ENCODE results near the gene SERPINB10. TPM values are rescaled to one million over a fixed set of nuclear protein-coding genes. Genes with fewer than 3 reads are reported as not detected.

Gene SERPINB10
- total RNA-seq, 4 donors from 2014 or later, result 0.26 to 8.4 (median 1.4) TPM; not detected in 1

- Histone ChIP-seq H3K4me1 (peaks cover 0 to 30% (median 5%) of the 10 kb centered on the region in 3 donors), H3K9me3 (no peaks in the 10 kb centered on the region), H3K36me3 (no peaks in the 10 kb centered on the region), H3K27me3 (peaks cover 0 to 8% (median 0%) of the 10 kb centered on the region in 4 donors), H3K4me3 (no peak overlapping the region), H3K27ac (no peak overlapping the region)
- WGBS, 2 donors, result 17 to 42% methylated on average over 1 of the region's 1 CpG
- no peak for DNase-seq
- TF ChIP-seq CTCF (IDR thresholded peaks at IDR 0.05) (no peak), POLR2A (IDR thresholded peaks at IDR 0.05) (no peak)
- intact Hi-C loops (cut with DNase I), result no loop called here
These were observed 54.4 kb downstream of the SERPINB10 start for GRCh38 chr18:63962137-63962536.

- Histone ChIP-seq H3K4me1 (peaks cover 0 to 30% (median 5%) of the 10 kb centered on the region in 3 donors), H3K9me3 (no peaks in the 10 kb centered on the region), H3K27ac (peak overlapping the region in 3 of 4 donors; percentile 28 to 50 (median 47)), H3K27me3 (peaks cover 0 to 8% (median 0%) of the 10 kb centered on the region in 4 donors), H3K4me3 (no peak overlapping the region), H3K36me3 (no peaks in the 10 kb centered on the region)
- no peak for TF ChIP-seq POLR2A (IDR thresholded peaks at IDR 0.05)
- TF ChIP-seq CTCF (IDR thresholded peaks at IDR 0.05), result peak; percentile 44 to 79 (median 72)
- intact Hi-C loops (cut with DNase I), result no loop called here
- WGBS, 2 donors, result 36 to 38% methylated on average over 1 of the region's 1 CpG
- DNase-seq, result no peak
These were observed 56.0 kb downstream of the SERPINB10 start for GRCh38 chr18:63963615-63964256.

- intact Hi-C loops (cut with DNase I), result no loop called here
- Histone ChIP-seq H3K27ac (no peak overlapping the region), H3K4me3 (no peak overlapping the region), H3K27me3 (peaks cover 0 to 8% (median 0%) of the 10 kb centered on the region in 4 donors), H3K9me3 (no peaks in the 10 kb centered on the region), H3K36me3 (no peaks in the 10 kb centered on the region), H3K4me1 (peaks cover 4 to 38% (median 10%) of the 10 kb centered on the region in 3 donors)
- no peak for DNase-seq
- TF ChIP-seq CTCF (IDR thresholded peaks at IDR 0.05), result no peak
- no peak for TF ChIP-seq POLR2A (IDR thresholded peaks at IDR 0.05)
These were observed 57.1 kb downstream of the SERPINB10 start for GRCh38 chr18:63964908-63965307.

- no peak for DNase-seq
- Histone ChIP-seq H3K27me3 (peaks cover 0 to 8% (median 0%) of the 10 kb centered on the region in 4 donors), H3K4me3 (no peak overlapping the region), H3K27ac (no peak overlapping the region), H3K9me3 (no peaks in the 10 kb centered on the region), H3K36me3 (no peaks in the 10 kb centered on the region), H3K4me1 (peaks cover 4 to 39% (median 10%) of the 10 kb centered on the region in 3 donors)
- TF ChIP-seq POLR2A (IDR thresholded peaks at IDR 0.05) (no peak), CTCF (IDR thresholded peaks at IDR 0.05) (no peak)
- WGBS, 2 donors, result 74 to 83% methylated on average over 5 of the region's 5 CpGs
- intact Hi-C loops (cut with DNase I), result no loop called here
These were observed 58.1 kb downstream of the SERPINB10 start for GRCh38 chr18:63965716-63966330.
